OCI-LY7 (cell line): ENCODE data around the gene AOPEP. TPM values are rescaled to one million over a fixed set of nuclear protein-coding genes. Genes with fewer than 3 reads are reported as not detected.

Source experiments
- BruUV-seq: library from RNA; stranded (reverse); fragments of 400-500 nt; replicated peaks from 2 replicates; lab custom pipeline; 2021; lab: Mats Ljungman, UMichigan
- CTCF ChIA-PET: fragments of 300-600 bp; sonication (Branson Sonifier 250); formaldehyde crosslinking; loops from one replicate; lab custom pipeline; 2022; ENCODE audit warnings: antibody characterized with exemption; ENCODE audit not compliant: unreplicated experiment; lab: Charles Lee
- POLR2A ChIA-PET: fragments of 300-600 bp; sonication (Branson Sonifier 250); formaldehyde crosslinking; loops from one replicate; lab custom pipeline; 2022; ENCODE audit warnings: antibody characterized with exemption; lab: Charles Lee
- DNase-seq: peaks from one replicate; pipeline ENCODE4 v3.0.0-alpha.2; 2015; ENCODE audit warnings: low spot score
- H2AFZ ChIP-seq: fragments of 200-600 bp; sonication (generic), shearing (Covaris generic); 2 replicates; pipeline ENCODE4 v1.6.1; 2014; ENCODE audit warnings: mild to moderate bottlenecking, antibody characterized with exemption, low read length, moderate library complexity
- H3K27ac ChIP-seq: fragments of 200-600 bp; sonication (generic); 2 replicates; pipeline ENCODE4 v1.5.1; 2014; ENCODE audit warnings: mixed run types, low read depth, mild to moderate bottlenecking, moderate library complexity, low read length, inconsistent platforms; ENCODE audit not compliant: poor library complexity, severe bottlenecking
- H3K36me3 ChIP-seq: fragments of 200-600 bp; sonication (generic); 2 replicates; pipeline ENCODE4 v1.6.1; 2014; ENCODE audit warnings: mild to moderate bottlenecking, antibody characterized with exemption, low read length, moderate library complexity, mixed read lengths; ENCODE audit not compliant: insufficient read depth
- H3K4me1 ChIP-seq: fragments of 200-600 bp; sonication (generic); 2 replicates; pipeline ENCODE4 v1.5.1; 2014; ENCODE audit warnings: mild to moderate bottlenecking, low read length; ENCODE audit not compliant: insufficient read depth, poor library complexity, severe bottlenecking
- H3K4me2 ChIP-seq: fragments of 200-600 bp; sonication (generic); 2 replicates; pipeline ENCODE4 v1.6.1; 2014; ENCODE audit warnings: mild to moderate bottlenecking, low read length
- H3K4me3 ChIP-seq: fragments of 200-600 bp; sonication (generic); 2 replicates; pipeline ENCODE4 v1.5.1; 2014; ENCODE audit warnings: mild to moderate bottlenecking, low read depth, low read length; ENCODE audit not compliant: poor library complexity, severe bottlenecking
- H3K79me2 ChIP-seq: fragments of 200-600 bp; sonication (generic); 2 replicates; pipeline ENCODE4 v1.6.1; 2016; ENCODE audit warnings: low read depth, mild to moderate bottlenecking, low read length, moderate library complexity, mixed read lengths; ENCODE audit not compliant: insufficient read depth
- H3K9me2 ChIP-seq: fragments of 200-600 bp; sonication (generic); 2 replicates; pipeline ENCODE4 v1.6.1; 2016; ENCODE audit warnings: mild to moderate bottlenecking, low read length, mixed read lengths; ENCODE audit not compliant: insufficient read depth
- H3K9me3 ChIP-seq: fragments of 200-600 bp; sonication (generic); 2 replicates; pipeline ENCODE4 v1.6.1; 2014; ENCODE audit warnings: mild to moderate bottlenecking, mixed run types, low read length, mixed read lengths
- H4K20me1 ChIP-seq: fragments of 200-600 bp; sonication (generic); 2 replicates; pipeline ENCODE4 v1.6.1; 2014; ENCODE audit warnings: mild to moderate bottlenecking, antibody characterized with exemption, low read length, moderate library complexity, mixed read lengths; ENCODE audit not compliant: insufficient read depth
- EZH2phosphoT487 ChIP-seq: fragments of 200-600 bp; sonication (generic); IDR thresholded peaks from 2 replicates; pipeline ENCODE4 v1.6.1; 2018; ENCODE audit warnings: low read depth, borderline replicate concordance, mild to moderate bottlenecking, mixed run types, antibody characterized with exemption, low read length, moderate library complexity, mixed read lengths
- intact Hi-C: fragments of 100-400 bp; cut with micrococcal nuclease; formaldehyde crosslinking; loops from one replicate; pipeline ENCODE4 v1.10.0; 2022; ENCODE audit not compliant: unreplicated experiment
- total RNA-seq, 2 experiments: library from RNA; depleted of rRNA in 1 of 2; stranded (reverse); fragments of >200 nt in 1 of 2; shearing (Covaris generic) in 1 of 2; gene quantifications; 2 replicates each; pipeline ENCODE4 v1.2.3, GENCODE V29; 2014 to 2022
- TF ChIP-seq, protein P1 (sequence below): fragments of 200-600 bp; sonication (generic); conservative IDR thresholded peaks from 2 replicates; pipeline ENCODE4 v1.5.1; 2014; ENCODE audit warnings: mild to moderate bottlenecking, antibody characterized with exemption, low read length, moderate library complexity, mixed read lengths

Gene AOPEP
- total RNA-seq, 2 experiments from 2014 or later, result 17.3 to 24.3 TPM

DNA sequence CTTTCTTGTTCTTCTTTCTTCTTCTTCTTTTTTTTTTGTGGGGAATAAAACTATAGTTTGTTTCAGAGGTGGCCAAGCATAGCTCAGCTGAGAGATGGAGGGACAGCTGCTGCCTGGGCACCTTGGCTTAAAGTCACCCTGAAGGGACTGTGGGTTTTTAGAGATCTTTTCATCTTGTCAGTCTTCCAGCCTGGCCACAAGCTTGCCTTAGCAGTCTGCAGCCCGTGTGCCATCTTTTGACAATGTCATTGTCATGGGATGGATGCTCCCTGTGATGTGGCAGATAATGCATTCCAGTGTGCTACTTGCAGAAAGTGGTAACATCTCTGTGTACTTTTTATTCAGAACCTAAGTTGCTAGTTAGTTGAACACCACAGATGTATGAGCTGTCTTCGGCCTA lies 310.2 kb downstream of the AOPEP start:
- TF ChIP-seq, protein P1, sequence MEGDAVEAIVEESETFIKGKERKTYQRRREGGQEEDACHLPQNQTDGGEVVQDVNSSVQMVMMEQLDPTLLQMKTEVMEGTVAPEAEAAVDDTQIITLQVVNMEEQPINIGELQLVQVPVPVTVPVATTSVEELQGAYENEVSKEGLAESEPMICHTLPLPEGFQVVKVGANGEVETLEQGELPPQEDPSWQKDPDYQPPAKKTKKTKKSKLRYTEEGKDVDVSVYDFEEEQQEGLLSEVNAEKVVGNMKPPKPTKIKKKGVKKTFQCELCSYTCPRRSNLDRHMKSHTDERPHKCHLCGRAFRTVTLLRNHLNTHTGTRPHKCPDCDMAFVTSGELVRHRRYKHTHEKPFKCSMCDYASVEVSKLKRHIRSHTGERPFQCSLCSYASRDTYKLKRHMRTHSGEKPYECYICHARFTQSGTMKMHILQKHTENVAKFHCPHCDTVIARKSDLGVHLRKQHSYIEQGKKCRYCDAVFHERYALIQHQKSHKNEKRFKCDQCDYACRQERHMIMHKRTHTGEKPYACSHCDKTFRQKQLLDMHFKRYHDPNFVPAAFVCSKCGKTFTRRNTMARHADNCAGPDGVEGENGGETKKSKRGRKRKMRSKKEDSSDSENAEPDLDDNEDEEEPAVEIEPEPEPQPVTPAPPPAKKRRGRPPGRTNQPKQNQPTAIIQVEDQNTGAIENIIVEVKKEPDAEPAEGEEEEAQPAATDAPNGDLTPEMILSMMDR, result no peak
- no peak for TF ChIP-seq EZH2phosphoT487
- no peak overlapping the region for H2AFZ ChIP-seq
- peaks cover 15% of the 10 kb centered on the region for H3K4me1 ChIP-seq
- intact Hi-C loops, result no loop called here
- no peak overlapping the region for H3K27ac ChIP-seq
- H3K4me2 ChIP-seq, result no peak overlapping the region
- no peaks in the 10 kb centered on the region for H3K9me2 ChIP-seq
- H3K79me2 ChIP-seq, result no peaks in the 10 kb centered on the region
- DNase-seq, result no peak
- POLR2A ChIA-PET, result no interaction called here
- no peaks in the 10 kb centered on the region for H3K36me3 ChIP-seq
- no peaks in the 10 kb centered on the region for H4K20me1 ChIP-seq
- CTCF ChIA-PET, result no interaction called here
- no peaks in the 10 kb centered on the region for H3K9me3 ChIP-seq
- no TSS peak for BruUV-seq
- no peak overlapping the region for H3K4me3 ChIP-seq

DNA sequence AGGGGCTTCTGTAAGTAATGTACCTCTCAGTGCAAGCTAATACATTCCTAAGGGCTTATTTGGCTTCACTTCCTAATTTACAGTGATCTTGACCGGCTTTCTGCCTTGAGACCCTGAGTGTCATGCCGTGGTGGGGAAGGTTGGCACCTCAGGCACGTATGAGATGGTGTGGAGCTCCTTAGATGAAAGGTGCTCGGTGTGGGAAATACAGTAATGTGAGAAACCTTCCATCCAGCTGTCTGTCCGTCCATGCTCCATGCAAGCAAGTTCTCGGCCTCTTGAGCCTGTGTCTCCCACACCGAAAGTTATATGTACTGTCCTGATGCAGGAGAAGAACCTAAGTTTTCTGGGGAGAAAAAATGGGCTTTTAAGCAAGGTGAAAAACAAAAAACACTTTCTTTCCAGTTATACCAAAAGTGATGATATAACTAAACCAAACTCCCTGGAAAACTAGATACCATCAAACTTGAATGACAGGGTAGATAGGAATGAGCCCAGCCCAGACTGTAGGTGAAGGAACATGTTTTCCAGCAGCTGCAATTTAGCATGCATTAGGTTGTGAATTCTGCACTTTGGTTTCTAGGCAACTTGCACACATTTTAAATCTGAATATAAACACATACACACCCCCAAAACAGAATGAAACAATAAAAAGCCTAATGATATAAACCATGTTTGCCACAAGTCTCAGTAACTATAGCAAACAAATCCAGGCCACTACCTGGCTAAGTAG lies 311.5 kb downstream of the AOPEP start:
- H3K27ac ChIP-seq, result no peak overlapping the region
- no TSS peak for BruUV-seq
- no peaks in the 10 kb centered on the region for H3K9me3 ChIP-seq
- no peaks in the 10 kb centered on the region for H3K79me2 ChIP-seq
- intact Hi-C loops, result no loop called here
- POLR2A ChIA-PET, result no interaction called here
- CTCF ChIA-PET, result no interaction called here
- no peak overlapping the region for H3K4me2 ChIP-seq
- H3K36me3 ChIP-seq, result no peaks in the 10 kb centered on the region
- DNase-seq, result no peak
- no peaks in the 10 kb centered on the region for H4K20me1 ChIP-seq
- TF ChIP-seq, protein P1, result no peak
- TF ChIP-seq EZH2phosphoT487, result no peak
- no peaks in the 10 kb centered on the region for H3K9me2 ChIP-seq
- no peak overlapping the region for H3K4me3 ChIP-seq
- no peak overlapping the region for H2AFZ ChIP-seq
- H3K4me1 ChIP-seq, result peaks cover 3% of the 10 kb centered on the region

DNA sequence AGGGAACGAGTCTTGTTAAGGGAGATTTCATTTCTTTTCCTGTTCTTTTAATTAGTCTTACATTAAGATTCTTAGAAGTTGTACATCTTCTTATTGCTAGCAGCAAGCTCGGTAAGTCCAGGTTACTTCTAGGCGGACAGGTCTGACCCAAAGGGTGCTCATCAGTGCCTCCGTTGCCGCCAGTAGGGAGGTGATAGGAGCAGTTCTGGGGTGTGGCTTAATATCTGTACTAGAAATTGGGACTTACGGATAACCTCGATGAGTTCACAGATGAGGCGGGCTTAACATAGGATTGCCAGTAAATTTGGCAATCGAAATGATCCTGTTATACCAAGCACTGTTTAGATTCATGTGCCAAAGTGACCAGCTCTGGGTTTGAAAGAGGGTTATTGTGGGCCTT lies 312.2 kb downstream of the AOPEP start:
- no peaks in the 10 kb centered on the region for H4K20me1 ChIP-seq
- TF ChIP-seq EZH2phosphoT487, result no peak
- TF ChIP-seq, protein P1, result no peak
- no peaks in the 10 kb centered on the region for H3K4me1 ChIP-seq
- ChIA-PET POLR2A (no interaction called here), CTCF (no interaction called here)
- H3K4me2 ChIP-seq, result no peak overlapping the region
- H3K79me2 ChIP-seq, result no peaks in the 10 kb centered on the region
- H3K4me3 ChIP-seq, result no peak overlapping the region
- no peaks in the 10 kb centered on the region for H3K9me3 ChIP-seq
- no peaks in the 10 kb centered on the region for H3K36me3 ChIP-seq
- DNase-seq, result no peak
- intact Hi-C loops, result no loop called here
- H2AFZ ChIP-seq, result no peak overlapping the region
- no peak overlapping the region for H3K27ac ChIP-seq
- no peaks in the 10 kb centered on the region for H3K9me2 ChIP-seq
- no TSS peak for BruUV-seq
